ENCODE data around the gene PLCB4.

GRCh38 chr20:9367746-9368145 lies 298.9 kb downstream of the PLCB4 start:
- TF ChIP-seq EZH2 (IDR thresholded peaks at IDR 0.05; ENCODE audit: borderline replicate concordance, low read length) (no peak), CTCF (conservative IDR thresholded peaks at IDR 0.05 in 1 of 2, IDR thresholded peaks at IDR 0.05 in 1 of 2; ENCODE audit: extremely low read depth in 1 of 2, insufficient read depth in 1 of 2, low read depth in 1 of 2, low read length in 2 of 2) (no peak)
